IgD-negative memory B cell (primary cell): Measurements from ENCODE around the gene PPP1R26. TPM values are rescaled to one million over a fixed set of nuclear protein-coding genes. Genes with fewer than 3 reads are reported as not detected.
"Not testable (repeated sequence)": the region's sequence is repeated elsewhere in the genome, so short reads cannot be mapped to it uniquely, and the experiment has no call there.

Source experiments
- H3K27ac Mint-ChIP-seq, 3 donors: one replicate each; pipeline ENCODE4 v1.8.0; 2020 to 2022; ENCODE audit warnings: mild to moderate bottlenecking in 3 of 3, mixed read lengths in 3 of 3, moderate library complexity in 1 of 3
- H3K27me3 Mint-ChIP-seq: one replicate; pipeline ENCODE4 v1.8.0; 2021; ENCODE audit warnings: mixed read lengths
- H3K36me3 Mint-ChIP-seq: one replicate; pipeline ENCODE4 v1.8.0; 2020; ENCODE audit warnings: mild to moderate bottlenecking, mixed read lengths
- H3K4me1 Mint-ChIP-seq, 3 donors: one replicate each; pipeline ENCODE4 v1.8.0; 2020 to 2022; ENCODE audit warnings: mixed read lengths in 3 of 3, mild to moderate bottlenecking in 1 of 3
- H3K4me3 Mint-ChIP-seq, 4 donors: one replicate each; pipeline ENCODE4 v1.8.0; 2020 to 2022; ENCODE audit warnings: mild to moderate bottlenecking in 4 of 4, mixed read lengths in 4 of 4, moderate library complexity in 3 of 4
- H3K9me3 Mint-ChIP-seq, 3 donors: one replicate each; pipeline ENCODE4 v1.8.0; 2020 to 2021; ENCODE audit warnings: mixed read lengths in 3 of 3, mild to moderate bottlenecking in 1 of 3
- polyA plus RNA-seq: library from polyadenylated mRNA; unstranded; fragments of 300-500 nt; fragmentation: Illumina TruSeq; gene quantifications from one replicate; pipeline ENCODE4 v1.2.3, GENCODE V29; 2021

Gene PPP1R26
- polyA plus RNA-seq, 1 donor from 2014 or later, result 1.7 TPM

GRCh38 chr9:135525241-135526088, 45.9 kb downstream of the PPP1R26 start:
- H3K27ac Mint-ChIP-seq, result no peak overlapping the region
- H3K36me3 Mint-ChIP-seq, result no peaks in the 10 kb centered on the region
- peaks cover 5% of the 10 kb centered on the region for H3K27me3 Mint-ChIP-seq
- no peaks in the 10 kb centered on the region for H3K4me1 Mint-ChIP-seq
- H3K4me3 Mint-ChIP-seq, result no peak overlapping the region
- no peaks in the 10 kb centered on the region for H3K9me3 Mint-ChIP-seq

- no peaks in the 10 kb centered on the region for H3K4me1 Mint-ChIP-seq
- no peak overlapping the region for H3K4me3 Mint-ChIP-seq
- no peak overlapping the region for H3K27ac Mint-ChIP-seq
- no peaks in the 10 kb centered on the region for H3K9me3 Mint-ChIP-seq
- no peaks in the 10 kb centered on the region for H3K36me3 Mint-ChIP-seq
- H3K27me3 Mint-ChIP-seq, result peaks cover 10% of the 10 kb centered on the region
Observed at GRCh38 chr9:135526089-135526729, 46.6 kb downstream of the PPP1R26 start.

DNA sequence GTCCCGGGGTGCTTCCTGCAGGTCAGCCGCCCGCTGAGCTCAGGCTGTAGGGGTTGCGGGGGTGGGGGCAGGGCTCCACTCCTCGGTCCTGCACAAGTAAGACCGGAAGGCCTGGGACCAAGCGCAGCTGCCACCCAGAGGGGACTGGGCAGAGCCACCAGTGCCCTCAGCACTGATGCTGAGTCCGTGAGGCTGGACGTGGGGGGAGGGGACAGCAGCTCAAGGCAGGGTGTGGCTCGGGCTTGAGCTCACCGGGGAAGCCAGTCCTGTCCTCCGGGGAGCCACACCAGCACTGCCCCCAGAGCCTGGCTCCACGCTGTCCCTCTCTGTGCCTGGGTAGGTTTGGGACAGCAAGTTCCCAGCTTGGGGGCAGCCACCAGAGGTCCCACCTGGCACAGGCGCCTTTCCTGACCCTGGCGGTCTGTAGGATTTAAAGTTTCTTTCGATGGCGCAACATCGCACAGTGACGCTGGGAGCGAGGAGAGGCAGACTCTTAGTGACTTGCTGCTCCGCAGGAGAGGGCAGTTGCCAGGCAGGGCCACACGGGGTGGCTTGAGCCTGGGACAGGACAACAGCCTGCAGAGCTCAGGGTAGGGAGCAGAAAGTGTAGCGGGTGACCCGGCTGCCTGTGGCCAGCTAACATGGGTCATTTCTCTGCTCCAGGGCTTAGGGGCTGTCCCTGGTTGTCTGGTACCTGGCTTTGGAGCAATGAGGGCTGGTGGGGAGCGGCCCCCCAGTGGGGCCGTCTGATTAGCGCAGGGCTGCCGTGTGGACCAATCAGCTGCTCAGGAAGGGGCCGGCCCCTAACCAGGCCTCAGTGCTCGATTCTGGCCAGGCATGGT, 47.4 kb downstream of the PPP1R26 start:
- no peaks in the 10 kb centered on the region for H3K4me1 Mint-ChIP-seq
- H3K4me3 Mint-ChIP-seq, result no peak overlapping the region
- H3K36me3 Mint-ChIP-seq, result no peaks in the 10 kb centered on the region
- H3K9me3 Mint-ChIP-seq, result no peaks in the 10 kb centered on the region
- H3K27ac Mint-ChIP-seq, result no peak overlapping the region
- peaks cover 14% of the 10 kb centered on the region for H3K27me3 Mint-ChIP-seq

DNA sequence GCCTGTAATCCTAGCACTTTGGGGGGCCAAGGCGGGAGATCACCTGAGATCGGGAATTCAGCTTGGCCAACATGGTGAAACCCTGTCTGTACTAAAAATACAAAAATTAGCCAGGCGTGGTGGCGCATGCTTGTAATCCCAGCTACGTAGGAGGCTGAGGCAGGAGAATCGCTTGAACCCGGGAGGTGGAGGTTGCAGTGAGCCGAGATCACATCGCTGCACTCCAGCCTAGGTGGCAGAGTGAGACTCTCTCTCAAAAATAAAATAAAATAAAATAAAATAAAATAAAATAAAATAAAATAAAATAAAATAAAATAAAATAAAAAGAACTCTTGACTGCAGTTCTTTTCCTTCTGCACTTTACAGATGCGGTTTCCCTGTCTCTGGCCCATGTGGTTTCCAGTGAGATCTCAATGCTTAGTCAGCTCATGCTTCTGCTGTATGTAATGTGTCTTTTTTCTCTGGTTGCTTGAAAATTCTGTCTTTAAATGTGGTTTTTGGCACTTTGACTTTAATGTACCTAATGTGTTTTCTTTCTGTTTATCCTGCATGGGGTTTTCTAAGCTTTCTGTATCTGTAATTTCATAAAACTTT, 49.4 kb downstream of the PPP1R26 start:
- H3K4me1 Mint-ChIP-seq, H3K9me3 Mint-ChIP-seq, H3K36me3 Mint-ChIP-seq, H3K4me3 Mint-ChIP-seq, H3K27ac Mint-ChIP-seq: not testable (repeated sequence)
- H3K27me3 Mint-ChIP-seq, result peaks cover 14% of the 10 kb centered on the region

DNA sequence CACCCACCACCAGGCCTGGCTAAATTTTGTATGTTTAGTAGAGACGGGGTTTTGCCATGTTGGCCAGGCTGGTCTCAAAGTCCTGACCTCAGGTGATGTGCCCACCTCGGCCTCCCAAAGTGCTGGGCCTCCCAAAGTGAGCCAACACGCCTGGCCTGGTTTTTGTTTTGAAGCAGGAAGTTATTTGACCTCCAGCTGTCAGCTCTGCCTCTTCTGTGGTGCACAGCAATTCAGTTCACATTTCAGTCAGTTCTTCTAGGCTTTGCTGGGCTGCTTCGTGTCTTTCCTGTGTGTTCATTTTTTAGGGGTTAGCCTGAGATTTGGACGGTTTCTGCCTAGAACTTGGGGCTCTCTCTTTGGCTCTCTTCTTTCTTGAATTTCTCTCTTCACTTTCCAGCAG, 50.6 kb downstream of the PPP1R26 start:
- H3K27ac Mint-ChIP-seq, result peak overlapping the region in 1 of 3 donors; percentile 12
- peaks cover 18% of the 10 kb centered on the region for H3K27me3 Mint-ChIP-seq
- no peak overlapping the region for H3K4me3 Mint-ChIP-seq
- H3K4me1 Mint-ChIP-seq, result no peaks in the 10 kb centered on the region
- no peaks in the 10 kb centered on the region for H3K9me3 Mint-ChIP-seq
- H3K36me3 Mint-ChIP-seq, result no peaks in the 10 kb centered on the region

GRCh38 chr9:135531096-135531495, 51.5 kb downstream of the PPP1R26 start:
- Mint-ChIP-seq H3K27ac (no peak overlapping the region), H3K9me3 (no peaks in the 10 kb centered on the region), H3K27me3 (peaks cover 18% of the 10 kb centered on the region), H3K36me3 (no peaks in the 10 kb centered on the region), H3K4me1 (no peaks in the 10 kb centered on the region), H3K4me3 (no peak overlapping the region)

- no peaks in the 10 kb centered on the region for H3K9me3 Mint-ChIP-seq
- H3K4me3 Mint-ChIP-seq, result no peak overlapping the region
- H3K4me1 Mint-ChIP-seq, result no peaks in the 10 kb centered on the region
- H3K36me3 Mint-ChIP-seq, result no peaks in the 10 kb centered on the region
- peaks cover 26% of the 10 kb centered on the region for H3K27me3 Mint-ChIP-seq
- H3K27ac Mint-ChIP-seq, result no peak overlapping the region
Observed at GRCh38 chr9:135533113-135533512, 53.5 kb downstream of the PPP1R26 start.

- H3K36me3 Mint-ChIP-seq, result no peaks in the 10 kb centered on the region
- no peaks in the 10 kb centered on the region for H3K9me3 Mint-ChIP-seq
- H3K4me3 Mint-ChIP-seq, result no peak overlapping the region
- H3K4me1 Mint-ChIP-seq, result no peaks in the 10 kb centered on the region
- H3K27ac Mint-ChIP-seq, result no peak overlapping the region
- H3K27me3 Mint-ChIP-seq, result peaks cover 26% of the 10 kb centered on the region
Observed at GRCh38 chr9:135533674-135534073, 54.1 kb downstream of the PPP1R26 start.

DNA sequence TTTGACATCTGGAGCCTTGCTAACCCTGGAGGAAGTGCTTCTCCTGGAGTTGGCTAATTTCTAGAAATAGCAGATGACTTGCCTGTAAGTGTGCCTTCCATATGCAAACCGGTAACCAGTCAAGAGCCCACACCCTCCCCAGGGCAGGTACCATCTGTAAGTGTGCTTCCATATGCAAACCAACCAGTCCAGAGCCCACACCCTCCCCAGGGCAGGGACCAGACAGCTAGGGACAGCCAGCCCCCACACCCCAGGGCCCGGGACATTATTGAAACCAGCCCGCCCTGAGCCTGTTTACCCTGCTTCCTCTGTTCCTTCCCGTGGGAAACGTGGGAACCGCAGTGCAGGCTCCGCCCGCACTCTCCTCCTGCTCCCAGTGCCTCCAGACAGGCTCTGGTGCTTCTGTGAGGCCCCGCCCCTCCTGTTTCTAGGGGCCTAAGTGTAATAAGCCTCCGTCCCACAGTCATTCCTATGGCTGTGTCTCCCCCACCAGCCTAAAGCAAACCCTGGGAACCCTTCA, 54.7 kb downstream of the PPP1R26 start:
- not testable (repeated sequence) for H3K4me3 Mint-ChIP-seq, H3K9me3 Mint-ChIP-seq, H3K36me3 Mint-ChIP-seq, H3K4me1 Mint-ChIP-seq
- H3K27ac Mint-ChIP-seq, result peak overlapping the region in 1 of 3 donors; percentile 29
- peaks cover 26% of the 10 kb centered on the region for H3K27me3 Mint-ChIP-seq

GRCh38 chr9:135534826-135535225, 55.2 kb downstream of the PPP1R26 start:
- not testable (repeated sequence) for H3K4me1 Mint-ChIP-seq, H3K36me3 Mint-ChIP-seq, H3K4me3 Mint-ChIP-seq, H3K9me3 Mint-ChIP-seq, H3K27ac Mint-ChIP-seq
- peaks cover 26% of the 10 kb centered on the region for H3K27me3 Mint-ChIP-seq

- H3K36me3 Mint-ChIP-seq, H3K27ac Mint-ChIP-seq, H3K4me1 Mint-ChIP-seq, H3K9me3 Mint-ChIP-seq, H3K4me3 Mint-ChIP-seq: not testable (repeated sequence)
- peaks cover 22% of the 10 kb centered on the region for H3K27me3 Mint-ChIP-seq
Observed at GRCh38 chr9:135535631-135536030, 56.0 kb downstream of the PPP1R26 start.

DNA sequence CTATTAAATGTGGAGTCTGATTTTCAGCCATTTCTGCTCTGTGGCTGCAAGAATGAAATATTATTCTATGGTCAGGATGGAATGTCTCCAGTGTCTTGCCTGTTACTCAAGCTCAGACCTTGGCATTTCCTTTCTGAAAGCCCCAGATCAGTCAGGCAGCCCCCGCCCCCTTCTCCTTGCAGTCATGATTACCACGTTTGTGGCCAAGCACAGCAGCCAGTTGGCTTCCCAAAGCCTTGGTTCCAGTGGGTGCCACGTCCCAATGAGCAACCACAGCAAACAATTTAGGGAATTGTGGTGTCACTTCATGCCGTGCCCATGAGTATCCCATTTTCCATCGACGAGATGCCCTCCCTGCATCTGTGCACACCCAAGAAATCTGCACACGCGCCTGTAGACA, 56.6 kb downstream of the PPP1R26 start:
- Mint-ChIP-seq H3K27me3 (peaks cover 17% of the 10 kb centered on the region), H3K4me1 (no peaks in the 10 kb centered on the region), H3K9me3 (no peaks in the 10 kb centered on the region), H3K27ac (no peak overlapping the region), H3K36me3 (no peaks in the 10 kb centered on the region), H3K4me3 (no peak overlapping the region)
